ENCODE results near the gene RDX. TPM values are rescaled to one million over a fixed set of nuclear protein-coding genes. Genes with fewer than 3 reads are reported as not detected.
"Not testable (repeated sequence)": the region's sequence is repeated elsewhere in the genome, so short reads cannot be mapped to it uniquely, and the experiment has no call there.

Gene RDX
- total RNA-seq (2014; rRNA removed; shearing (Covaris generic)): 4.9 and 9.0 TPM in 2 replicates

DNA sequence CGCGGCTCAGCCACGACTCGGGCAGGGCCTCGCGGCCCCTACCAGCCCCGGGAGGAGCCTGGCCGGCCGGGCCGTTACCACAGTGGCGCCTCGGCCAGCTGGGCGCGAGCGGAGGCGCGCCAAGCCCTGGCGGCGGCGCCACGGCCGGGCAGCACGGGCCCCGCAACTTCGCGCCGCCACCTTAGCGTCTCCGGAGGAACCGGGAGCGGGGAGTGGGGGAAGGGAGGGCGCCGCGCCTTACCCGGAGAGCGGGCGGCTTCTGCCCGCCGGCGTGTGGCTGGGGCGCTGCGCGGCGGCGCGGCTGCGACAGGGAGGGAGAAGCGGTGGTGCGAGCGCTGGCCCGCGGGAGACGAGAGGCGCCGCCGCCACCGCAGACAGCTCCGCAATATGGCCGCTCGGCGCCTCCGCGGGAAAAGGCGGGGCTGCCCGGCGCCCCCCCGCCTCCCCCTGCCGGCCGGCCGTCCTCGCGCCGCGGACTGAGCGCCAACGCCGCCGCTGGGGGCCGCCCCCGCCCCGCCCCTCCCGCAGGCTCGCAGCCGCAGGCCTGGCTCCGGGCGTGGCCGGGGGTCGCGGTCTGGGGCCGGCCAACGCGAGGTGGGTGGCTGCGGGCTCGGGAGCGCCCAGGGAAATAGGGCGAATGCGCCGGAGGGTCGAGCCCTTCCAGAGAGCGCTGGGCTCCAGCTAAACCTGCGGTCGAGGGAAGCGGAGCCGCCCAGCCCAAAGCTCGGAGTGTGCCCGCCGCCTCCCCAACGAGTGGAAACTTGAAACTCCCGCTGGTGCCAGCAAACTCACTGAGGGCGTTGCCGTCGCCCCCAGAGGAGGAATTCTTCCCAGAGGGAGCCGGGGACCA lies at the start of gene RDX:
RDX (minus strand) TSS at position 389 of the 850 bp plus-strand sequence. CDS start 16,922 bp downstream, outside the sequence.
- DNase-seq (ENCODE audit: low spot score): peak; percentile 40

GRCh38 chr11:110345743-110346142 lies 49.3 kb upstream of the RDX start:
- DNase-seq (ENCODE audit: low spot score): no peak

- no peak for DNase-seq (ENCODE audit: low spot score)
These were observed 44.0 kb upstream of the RDX start for GRCh38 chr11:110340436-110340835.

DNA sequence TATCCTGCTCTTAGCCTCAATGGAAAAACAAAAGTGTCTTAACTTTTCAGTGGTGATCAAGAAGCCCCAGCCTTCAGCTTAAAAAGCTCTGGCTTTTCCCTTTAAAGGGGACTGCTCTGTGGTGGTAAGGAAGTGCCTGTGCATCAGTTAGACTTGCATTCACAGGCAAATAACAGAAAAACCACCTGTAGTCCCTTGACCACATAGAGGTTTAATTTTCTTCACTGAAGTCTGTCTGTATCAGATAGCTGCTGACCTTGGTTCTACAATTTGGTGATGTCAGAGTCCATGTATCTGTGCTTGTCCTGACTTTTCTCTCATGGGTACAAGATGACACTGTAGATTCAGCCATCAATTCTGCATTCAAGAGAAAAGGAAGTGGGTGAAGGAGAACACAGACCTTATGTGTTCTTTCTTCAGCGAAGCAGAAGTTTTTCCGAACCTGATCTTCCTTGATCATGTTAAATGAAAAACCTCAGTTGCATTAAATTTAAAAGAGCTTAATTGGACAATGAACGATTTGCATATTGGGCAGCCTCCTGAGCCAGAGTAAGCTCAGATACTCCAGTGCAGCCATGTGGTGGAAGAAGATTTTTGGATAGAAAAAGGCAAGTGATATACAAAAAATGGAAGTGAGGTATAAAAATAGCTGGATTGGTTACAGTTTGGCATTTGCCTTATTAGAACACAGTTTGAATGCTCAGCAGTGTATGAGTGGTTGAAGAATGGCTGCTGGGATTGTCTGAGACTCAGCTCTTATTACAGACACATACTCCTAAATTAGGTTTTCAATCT lies 43.2 kb upstream of the RDX start:
- DNase-seq (ENCODE audit: low spot score): no peak

DNA sequence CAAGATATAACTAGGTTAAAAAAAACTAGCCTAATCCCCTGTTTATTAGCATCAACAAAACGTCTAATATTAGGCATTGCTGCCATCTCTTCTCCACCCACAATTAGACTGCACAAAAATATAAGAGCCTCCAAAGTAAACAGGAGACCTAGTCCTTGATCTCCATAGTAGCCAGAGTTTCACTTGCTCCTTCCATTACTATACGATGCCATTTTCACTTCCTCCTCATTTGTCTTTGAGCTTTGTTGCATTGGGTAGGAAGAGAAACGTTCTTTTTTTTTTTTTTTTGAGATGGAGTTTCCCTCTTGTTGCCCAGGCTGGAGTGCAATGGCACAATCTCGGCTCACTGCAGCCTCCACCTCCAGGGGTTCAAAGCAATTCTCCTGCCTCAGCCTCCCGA lies 42.3 kb upstream of the RDX start:
- no peak for DNase-seq (ENCODE audit: low spot score)

DNA sequence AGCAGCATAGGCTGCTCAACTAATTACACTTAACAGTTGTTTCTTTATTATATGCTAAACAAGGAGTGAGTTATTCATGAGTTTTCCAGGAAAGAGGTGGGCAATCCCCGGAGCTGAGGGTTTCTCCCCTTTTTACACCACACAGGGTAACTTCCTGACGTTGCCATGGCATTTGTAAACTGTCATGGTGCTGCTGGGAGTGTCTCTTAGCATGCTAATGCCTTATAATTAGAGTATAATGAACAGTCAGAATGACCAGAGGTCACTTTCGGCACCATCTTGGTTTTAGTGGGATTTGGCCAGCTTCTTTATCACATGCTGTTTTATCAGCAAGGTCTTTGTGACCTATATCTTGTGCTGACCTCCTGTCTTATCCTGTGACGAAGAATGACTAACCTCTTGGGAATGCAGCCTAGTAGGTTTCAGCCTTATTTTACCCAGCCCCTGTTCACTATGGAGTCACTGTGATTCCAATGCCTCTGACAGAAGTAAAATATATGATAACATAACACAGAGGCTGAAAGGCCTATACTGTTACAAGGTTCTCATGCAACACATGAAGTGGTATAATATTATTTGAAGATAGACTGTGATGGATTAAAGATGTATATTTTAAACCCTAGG lies 41.3 kb upstream of the RDX start:
- DNase-seq (ENCODE audit: low spot score): no peak

DNA sequence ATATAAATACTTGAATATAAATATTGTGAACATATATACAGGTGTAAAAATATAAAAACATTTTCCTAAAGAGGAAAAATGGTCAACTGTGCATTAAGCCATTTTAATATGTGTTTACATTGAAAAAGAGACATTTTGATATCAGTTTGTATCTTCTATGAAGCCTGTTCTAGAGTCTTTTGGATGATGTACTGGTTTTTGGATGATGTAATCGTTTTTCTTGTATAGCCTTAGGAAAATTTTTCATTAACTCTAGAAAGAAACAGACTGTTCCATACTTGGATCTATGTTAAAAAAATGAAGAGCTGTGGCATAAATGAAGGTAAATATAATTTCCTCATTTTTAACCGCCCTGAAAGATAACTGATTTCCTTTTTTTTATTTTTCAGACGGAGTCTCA lies 39.6 kb upstream of the RDX start:
- DNase-seq (ENCODE audit: low spot score): no peak

DNA sequence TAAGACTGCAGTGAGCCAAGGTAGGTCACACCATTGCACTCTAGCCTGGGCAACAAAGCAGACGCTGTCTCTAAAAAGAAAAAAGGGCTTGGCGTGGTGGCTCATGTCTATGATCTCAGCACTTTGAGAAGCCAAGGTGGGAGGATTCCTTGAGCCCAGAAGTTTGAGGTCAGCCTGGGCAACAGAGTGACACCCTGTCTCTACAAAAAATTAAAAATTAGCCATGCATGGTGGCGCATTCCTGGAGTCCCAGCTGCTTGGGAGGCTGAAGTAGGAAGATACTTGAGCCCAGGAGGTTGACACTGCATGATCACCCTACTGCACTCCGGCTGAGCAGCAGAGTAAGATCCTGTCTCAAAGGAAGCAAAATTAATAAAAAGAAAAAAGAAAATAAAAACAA lies 38.9 kb upstream of the RDX start:
- DNase-seq (ENCODE audit: low spot score): no peak

DNA sequence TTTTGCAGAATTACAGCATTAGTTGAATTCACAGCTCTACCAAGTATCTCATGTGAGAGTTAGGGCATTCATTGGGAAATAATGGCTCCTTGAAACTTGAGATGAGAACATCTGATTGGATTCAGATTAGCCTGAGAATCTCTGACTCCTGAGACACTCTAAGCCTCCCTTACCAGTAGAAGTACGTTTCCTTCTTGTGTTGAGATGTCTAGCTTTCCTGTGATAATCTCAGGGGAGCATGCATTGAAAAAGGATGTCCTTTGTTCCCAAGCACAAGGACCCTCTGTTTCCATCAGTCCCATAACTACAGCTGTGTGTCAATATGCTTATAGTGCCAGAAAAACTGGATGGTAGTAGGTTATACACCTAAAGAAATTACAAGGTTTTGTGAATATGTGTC lies 35.2 kb upstream of the RDX start:
- no peak for DNase-seq (ENCODE audit: low spot score)

DNA sequence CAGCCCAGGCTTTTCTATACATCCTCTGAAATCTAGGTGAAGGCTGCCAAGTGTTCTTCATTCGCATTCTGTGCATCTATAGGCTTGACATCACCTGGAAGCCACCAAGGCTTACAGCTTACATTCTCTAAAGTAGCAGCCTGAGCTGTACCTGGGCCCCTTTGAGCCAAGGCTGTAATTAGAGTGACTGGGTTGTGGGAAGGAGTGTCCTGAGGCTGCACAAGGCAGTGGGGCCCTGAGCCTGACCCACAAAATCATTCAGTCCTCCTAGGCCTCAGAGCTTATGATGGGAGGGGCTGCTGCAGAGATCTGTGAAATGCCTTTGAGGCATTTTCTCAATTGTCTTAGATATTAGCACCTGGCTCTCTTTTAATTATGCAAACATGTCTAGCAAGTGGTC lies 33.0 kb upstream of the RDX start:
- DNase-seq (ENCODE audit: low spot score): no peak

DNA sequence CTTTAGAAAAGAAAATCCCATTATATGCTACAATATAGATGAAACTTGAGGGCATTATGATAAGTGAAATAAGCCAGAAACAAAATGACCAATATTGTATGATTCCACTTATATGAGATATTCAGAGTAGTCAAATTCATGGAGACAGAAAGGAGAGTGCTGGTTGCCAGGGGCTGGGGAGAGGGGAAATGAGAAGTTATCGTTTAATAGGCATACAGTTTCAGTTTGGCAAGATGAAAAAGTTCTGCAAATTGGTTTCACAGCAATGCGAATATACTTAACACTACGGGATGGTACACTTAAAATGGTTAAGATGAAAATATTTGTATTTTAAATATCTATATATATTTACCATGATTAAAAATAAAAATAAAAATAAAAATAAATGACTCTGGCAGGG lies 31.1 kb upstream of the RDX start:
- no peak for DNase-seq (ENCODE audit: low spot score)

DNA sequence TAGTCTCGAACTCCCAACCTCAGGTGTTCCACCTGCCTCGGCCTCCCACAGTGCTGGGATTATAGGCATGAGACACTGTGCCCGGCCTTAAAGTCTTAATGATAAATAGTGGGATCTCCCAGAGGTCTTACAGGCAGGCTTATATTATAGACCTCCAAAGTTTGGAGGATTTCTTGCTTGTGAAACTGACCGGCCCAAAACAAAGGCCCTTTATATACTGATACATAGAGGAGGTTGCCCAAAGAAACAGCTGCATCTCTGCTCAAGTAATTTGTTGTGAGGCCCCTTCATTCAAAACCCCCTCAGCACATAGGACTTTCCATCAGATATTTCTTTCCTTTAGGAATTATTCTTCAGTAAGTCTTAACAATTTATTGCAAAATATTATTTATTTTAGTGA lies 27.4 kb upstream of the RDX start:
- no peak for DNase-seq (ENCODE audit: low spot score)

DNA sequence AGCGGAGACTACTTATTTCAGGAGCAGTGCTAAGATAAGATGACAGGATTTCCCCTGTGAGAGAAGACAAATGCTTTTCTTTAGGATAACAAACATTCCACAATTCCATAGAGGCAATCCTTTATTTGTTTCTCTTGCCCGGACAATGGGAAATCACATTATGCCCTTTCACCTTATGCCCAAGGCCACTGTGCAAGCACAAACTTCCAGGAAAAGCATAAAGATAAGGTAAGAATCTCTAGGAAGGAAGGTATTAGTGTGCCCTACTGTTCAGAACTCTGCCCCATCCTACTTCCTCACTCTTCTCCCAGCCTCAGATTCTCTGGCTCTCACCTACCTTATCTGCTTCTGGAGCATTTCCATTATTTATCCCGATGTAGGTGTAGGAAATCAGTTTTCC lies 23.1 kb upstream of the RDX start:
- DNase-seq (ENCODE audit: low spot score): no peak

DNA sequence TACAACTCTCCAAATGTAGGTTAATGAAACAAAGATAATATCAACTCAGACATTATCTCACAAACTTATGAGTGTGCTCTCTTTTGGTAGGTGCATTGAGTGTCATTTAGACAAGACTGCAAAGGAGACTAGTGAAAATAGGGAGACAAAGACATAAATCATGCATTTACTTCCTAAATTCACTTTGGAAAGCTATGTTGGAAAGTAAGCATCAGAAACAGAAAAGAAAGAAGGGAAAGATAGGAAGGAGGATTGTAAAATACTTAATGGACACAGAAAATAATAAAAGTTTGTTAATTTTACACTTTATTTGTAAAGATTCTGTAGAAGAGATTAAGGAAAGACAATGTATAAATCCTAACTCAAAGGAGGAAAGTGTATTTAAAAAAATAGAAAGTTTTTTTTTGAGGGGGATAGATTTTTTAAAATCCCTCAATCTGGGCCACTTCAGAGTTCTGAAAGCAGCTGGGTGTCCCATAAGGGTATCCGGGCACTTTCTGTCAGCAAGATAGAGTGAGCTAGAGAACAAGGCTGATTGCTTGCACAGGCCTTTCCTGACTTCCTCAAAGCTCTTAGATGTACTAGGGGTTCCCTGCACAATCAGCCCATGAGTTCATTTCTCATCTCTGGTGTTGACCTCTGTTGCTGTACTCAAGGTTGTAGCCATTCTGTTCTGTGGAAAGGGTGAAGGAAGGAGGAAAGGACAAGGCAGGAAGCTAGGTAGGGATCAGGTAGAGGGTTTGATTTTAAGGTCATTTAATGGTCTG lies 22.4 kb upstream of the RDX start:
- DNase-seq (ENCODE audit: low spot score): no peak

GRCh38 chr11:110317516-110317932 lies 21.1 kb upstream of the RDX start:
- DNase-seq (ENCODE audit: low spot score): peak; percentile 36

GRCh38 chr11:110314366-110315095 lies 18.1 kb upstream of the RDX start:
- DNase-seq (ENCODE audit: low spot score): no peak

GRCh38 chr11:110312670-110313069 lies 16.3 kb upstream of the RDX start:
- DNase-seq (ENCODE audit: low spot score): no peak

DNA sequence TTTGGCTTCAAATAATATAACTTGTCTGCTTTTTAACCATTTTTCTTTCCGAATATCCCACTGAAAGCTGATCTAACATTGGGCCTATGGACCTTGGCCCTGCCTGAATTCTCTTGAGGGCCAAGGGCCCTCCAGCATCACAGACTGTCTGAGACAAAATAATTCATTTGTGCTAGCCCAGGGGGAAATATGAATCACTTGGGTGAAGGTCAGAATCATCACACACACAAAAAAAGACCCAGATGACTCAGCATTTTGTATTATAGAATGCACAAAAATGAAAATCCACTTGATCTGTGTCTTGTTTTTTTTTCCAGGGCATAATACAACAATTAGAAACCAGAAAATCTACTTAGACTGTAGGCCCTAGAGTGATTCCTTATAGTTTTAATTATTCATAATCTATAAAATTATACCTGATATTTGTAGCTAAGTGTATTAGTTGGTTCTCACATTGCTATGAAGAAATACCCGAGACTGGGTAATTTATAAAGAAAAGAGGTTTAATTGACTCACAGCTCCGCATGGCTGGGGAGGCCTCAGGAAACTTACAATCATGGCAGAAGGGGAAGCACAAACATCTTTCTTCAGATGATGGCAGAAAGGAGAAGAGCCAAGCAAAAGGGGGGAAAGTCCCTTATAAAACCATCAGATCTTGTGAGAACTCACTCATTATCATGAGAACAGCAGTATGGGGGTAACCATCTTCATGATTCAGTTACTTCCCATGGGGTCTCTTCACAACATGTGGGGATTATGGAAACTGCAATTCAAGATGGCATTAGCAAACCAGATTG lies 15.6 kb upstream of the RDX start:
- no peak for DNase-seq (ENCODE audit: low spot score)

GRCh38 chr11:110308071-110308470 lies 11.7 kb upstream of the RDX start:
- DNase-seq (ENCODE audit: low spot score): no peak

DNA sequence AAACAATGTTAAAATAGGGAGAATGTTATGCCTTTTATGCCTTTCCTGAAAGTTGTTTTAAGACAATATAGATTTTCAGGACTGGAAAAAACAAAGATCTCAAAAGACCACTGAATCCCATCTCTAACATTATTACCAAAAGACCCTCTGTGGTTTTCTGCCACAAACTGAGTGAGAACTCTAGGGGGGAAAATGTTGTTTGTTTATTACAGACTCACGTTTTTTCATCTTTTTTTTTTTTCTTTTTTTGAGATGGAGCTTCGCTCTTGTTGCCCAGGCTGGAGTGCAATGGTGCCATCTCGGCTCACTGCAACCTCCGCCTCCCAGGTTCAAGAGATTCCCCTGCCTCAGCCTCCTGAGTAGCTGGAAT lies 9.6 kb upstream of the RDX start:
- DNase-seq (ENCODE audit: low spot score): not testable (repeated sequence)

Data from HT-29 (cell line).